Stimulated activated CD8-positive, alpha-beta memory T cell treated with anti-CD3 and anti-CD28 coated beads, Interleukin-15, amount 100 ng/mL, for 24 hours (primary cell): ENCODE data around the gene CST4.
"Not testable (repeated sequence)": the region's sequence is repeated elsewhere in the genome, so short reads cannot be mapped to it uniquely, and the experiment has no call there.

Experiments used
- DNase-seq: peaks from one replicate; pipeline ENCODE4 v3.0.0-alpha.2; 2020; ENCODE audit warnings: low read depth

The CST4 gene

GRCh38 chr20:23659989-23660837 is 28.6 kb downstream of the CST4 start:
- no peak for DNase-seq

- DNase-seq: not testable (repeated sequence)
Measured at GRCh38 chr20:23659610-23659988, 29.2 kb downstream of the CST4 start.

DNA sequence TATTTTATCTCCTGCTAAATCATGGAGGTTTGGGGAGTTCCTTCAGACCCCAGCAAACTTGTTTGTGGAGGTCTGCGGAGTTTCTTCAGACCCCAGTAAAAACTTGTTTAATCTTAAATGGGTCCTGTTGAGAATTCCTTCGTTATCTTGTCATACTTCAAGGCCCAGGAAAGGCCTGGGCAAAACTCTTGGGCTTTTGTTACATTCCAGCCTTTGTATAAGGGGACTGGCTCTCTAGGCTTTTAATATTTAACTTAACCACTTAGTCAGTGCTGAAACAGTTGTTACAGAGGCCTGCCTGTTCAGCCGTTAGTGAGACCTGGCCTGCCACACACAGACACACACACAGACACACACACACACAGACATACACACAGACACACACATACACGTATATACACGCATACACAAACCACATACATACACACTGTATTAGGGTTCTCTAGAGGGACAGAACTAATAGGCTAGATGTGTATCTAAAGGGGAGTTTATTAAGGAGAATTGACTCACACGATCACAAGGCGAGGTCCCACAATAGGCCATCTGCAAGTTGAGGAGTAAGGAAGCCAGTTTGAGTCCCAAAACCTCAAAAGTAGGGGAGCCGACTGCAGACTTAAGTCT is 29.7 kb downstream of the CST4 start:
- DNase-seq: no peak

- DNase-seq: no peak
Measured at GRCh38 chr20:23658336-23658735, 30.5 kb downstream of the CST4 start.

- DNase-seq: no peak
Measured at GRCh38 chr20:23657202-23657601, 31.6 kb downstream of the CST4 start.

DNA sequence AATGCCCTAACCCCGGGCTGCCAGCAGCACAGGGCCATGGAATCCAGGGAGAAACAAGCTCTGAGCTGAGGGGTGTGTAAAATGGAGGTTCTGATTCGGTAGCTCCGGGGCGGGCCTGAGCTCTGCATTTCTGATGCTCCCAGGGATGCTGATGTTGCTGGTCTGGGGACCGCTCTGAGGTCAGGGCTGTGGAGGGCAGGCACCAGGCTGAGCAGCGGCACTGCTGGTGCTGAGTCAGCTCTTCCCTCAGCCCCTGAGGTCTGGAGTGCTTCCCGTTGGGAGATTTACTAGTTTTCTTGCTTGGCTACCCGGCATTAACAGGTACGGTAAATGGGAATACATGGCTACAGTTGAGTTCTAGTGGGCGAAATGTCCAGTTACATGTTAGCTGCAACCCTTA is 32.5 kb downstream of the CST4 start:
- DNase-seq: no peak

DNA sequence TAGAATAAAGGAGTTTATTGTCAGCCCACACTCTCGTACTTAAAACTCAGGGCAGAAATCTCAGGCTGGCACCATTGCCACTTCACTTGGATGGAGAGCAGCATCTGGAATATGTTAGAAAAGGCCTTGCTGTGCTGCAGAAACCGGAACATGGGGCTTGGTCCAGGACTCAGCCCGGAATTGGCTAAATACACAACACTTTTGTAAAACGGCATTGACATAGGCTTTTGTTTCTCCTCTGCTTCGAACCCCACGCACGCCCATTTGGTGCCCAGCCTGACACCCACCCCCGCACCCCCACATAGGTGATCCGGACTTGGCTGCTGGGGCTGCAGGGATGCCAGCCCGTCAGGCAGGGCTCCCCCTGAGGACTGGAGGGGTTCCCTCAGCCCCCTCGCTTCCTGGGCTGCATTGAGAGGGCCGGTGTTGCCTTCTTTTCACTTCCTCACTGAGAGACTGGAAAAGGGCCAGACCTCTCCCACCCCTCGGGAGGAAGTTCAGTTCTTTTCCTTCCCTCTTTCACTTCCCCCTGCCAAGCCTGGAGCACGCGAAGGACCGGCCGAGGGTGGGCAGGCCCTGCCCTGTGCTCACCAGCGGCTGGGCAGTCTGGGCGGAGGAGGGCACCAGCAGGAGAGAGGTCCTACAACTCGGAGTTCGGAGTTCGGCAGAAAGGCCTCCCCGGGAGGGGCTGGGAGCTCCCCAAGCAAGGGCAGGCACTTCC is 33.2 kb downstream of the CST4 start:
- DNase-seq: no peak

DNA sequence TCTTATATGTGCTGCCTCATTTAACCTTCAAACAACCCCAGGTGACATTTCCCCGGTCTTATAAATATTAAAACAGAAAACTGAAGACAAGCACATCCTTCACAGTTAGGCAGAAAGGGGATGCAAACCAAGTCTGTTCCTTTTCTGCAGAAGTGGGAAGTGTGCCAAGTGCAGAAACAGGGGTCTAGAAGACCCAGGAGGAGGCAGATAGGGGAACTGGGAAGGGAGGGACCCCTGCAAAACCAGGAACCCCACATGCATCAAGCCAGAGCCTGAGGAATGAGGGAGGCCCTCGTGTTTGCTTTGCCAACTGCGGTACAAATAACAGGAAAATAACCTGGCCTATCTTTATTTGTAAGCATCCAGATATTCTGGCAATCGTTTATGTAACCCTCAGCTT is 34.1 kb downstream of the CST4 start:
- no peak for DNase-seq

GRCh38 chr20:23654000-23654399 is 34.8 kb downstream of the CST4 start:
- DNase-seq: no peak

DNA sequence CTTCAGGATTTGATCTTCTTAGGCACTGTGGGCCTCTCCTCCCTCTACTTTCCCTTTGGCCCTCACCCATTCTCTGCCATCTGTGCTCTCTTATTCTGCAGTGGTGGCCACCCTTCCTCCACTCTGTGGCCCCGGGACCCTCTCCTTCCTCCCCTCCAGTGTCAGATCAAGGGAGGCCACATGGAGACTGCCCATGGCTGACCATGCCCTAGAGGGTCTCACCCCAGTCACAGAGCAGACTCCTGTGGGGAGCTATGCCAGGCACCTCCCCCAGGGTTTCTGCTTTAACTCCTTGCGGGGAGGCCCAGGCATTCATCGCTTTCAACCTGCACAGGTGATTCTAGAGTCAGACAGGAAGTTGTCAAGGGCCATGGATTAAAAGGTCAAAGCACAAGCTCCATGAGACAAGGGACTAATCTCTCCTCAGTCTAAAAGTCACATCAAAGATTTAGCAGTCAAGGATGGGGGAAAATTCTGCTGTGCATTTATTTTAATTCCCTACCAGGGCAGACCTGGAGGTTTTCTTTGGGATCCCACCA is 35.4 kb downstream of the CST4 start:
- no peak for DNase-seq

GRCh38 chr20:23652926-23653325 is 35.9 kb downstream of the CST4 start:
- DNase-seq: no peak

DNA sequence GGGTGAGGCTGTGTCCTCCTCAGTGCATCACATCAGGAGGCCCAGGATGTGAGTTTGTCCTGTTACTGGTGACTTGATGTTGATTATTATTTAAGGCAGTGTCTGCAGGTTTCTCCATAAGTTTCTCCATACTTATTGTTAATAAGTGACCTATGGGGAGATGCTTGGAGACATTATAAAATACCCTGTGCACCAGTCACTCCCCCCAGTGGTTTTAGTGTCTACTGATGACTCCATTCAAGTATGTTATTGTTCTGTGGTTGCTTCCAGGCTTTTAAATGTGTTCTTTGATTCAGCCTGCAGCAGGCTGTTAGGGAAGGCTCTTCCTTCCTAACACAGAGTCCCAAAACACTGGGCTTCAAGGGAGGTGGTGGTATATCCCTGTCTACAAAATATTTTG is 36.5 kb downstream of the CST4 start:
- no peak for DNase-seq

GRCh38 chr20:23651117-23651516 is 37.7 kb downstream of the CST4 start:
- no peak for DNase-seq

GRCh38 chr20:23649830-23650417 is 38.9 kb downstream of the CST4 start:
- DNase-seq: no peak

GRCh38 chr20:23649242-23649641 is 39.6 kb downstream of the CST4 start:
- DNase-seq: no peak

DNA sequence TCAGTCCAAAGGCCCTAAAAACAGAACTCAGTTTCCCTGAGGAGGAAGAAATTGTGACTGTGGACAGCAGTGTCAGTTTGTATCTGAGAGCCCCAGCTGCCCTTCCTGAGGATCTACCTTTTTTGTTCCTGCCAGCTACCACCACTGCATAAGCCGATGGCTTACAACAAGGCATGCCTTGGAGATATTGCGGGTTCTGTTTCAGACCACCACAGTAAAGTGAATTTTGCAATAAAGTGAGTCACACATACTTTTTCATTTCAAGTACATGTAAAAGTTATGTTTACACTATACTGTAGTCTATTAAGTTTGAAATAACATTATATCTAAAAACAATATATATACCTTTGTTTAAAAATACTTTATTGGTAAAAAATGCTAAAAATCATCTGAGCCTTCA is 41.5 kb downstream of the CST4 start:
- DNase-seq: no peak

DNA sequence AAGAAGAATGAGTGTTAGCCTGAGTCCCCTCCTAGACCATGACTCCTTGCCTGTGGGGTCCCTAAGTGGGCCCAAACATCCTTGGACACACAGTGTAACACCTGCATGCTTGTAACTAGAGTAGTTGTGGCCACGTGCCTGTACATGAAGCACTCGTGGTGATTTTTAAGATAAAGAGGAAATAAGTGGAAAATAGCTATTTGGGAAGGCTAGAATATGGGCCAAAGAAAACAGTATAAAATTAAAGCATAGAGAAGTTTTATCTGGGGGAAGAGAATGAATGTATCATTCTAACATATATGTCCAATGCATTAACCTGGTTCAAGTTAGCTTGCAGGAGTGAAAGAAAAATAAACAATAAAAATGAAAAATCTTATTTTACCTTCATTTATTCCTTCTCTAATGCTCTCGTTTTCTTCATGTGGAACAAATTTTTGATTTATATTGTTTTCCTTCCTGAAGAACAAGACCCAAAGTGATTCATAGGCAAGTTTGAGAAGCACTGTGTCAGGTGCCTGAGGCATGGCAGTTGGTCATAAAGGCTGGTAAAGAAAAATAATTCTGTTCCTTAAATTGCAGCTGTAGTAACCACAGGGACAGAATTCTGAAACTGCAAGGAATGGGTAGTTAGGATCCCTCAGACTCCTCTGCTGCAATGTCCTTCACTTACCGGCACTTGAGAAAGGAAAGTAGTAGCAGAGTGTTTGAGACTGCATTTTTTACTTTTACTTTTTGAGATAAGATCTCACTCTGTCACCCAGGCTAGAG is 42.5 kb downstream of the CST4 start:
- no peak for DNase-seq

DNA sequence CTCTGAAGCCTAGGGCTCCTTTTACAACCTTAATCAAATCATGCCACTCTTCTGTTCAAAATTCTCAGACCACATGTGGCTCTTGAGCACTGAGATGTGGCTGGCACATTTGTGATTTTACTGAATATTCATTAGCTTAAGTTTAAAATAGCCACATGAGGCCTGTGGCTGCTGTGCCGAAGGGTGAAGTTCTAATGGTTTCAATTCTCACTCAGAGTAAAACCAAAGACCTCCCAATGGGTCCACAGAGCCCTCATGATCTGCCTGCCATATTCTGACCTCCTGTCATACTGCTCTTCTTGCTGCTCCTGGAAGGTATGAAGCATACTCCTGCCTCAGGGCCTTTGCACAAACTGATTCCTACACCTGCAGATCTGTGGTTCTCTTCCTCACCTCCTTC is 43.3 kb downstream of the CST4 start:
- DNase-seq: no peak

GRCh38 chr20:23644164-23644563 is 44.7 kb downstream of the CST4 start:
- DNase-seq: no peak

- no peak for DNase-seq
Measured at GRCh38 chr20:23643659-23644058, 45.2 kb downstream of the CST4 start.

DNA sequence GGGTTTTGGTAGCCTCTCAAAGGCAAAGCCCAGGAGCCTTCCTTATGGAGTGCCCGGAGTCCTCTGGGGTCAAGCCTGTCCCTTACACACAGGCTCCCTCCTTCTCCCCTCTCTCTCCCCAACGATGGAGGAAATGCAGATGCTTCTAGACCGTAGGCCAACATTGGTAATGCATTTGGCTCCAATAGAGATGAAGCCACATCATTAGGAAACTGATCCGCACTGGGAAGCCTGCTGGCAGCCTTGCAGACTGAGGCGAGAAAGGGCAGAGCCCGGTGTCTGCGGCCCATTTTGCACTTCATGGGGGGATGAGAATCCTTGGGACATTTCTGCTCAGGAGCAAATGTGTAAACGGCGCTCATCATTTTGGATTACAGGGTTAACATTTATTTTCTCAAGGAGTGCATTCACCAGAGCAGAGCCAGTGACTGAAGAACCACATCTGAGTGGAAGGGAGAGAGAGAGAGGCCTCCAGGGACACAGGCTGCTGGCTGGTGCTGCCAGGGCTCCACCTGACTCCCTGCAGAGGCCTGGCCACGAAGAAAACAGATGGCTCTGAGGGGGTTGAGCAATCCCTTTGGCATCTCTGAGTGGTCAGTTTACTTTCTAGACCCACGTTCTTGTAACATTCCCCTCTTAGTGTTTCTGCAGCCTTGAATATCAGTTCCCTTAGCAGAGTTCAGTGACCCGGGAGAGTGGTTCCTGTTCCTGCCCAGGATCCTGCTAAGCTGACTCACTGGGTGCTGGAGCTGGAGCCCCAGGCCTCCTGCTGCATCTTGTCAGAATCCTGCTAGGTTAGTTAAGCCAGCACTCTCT is 46.7 kb downstream of the CST4 start:
- DNase-seq: no peak
